Activated CD4-positive, alpha-beta T cell treated with anti-CD3 and anti-CD28 coated beads for 1 hour (primary cell): ENCODE results near the gene SCUBE2.

ENCODE experiments used
- DNase-seq: peaks from one replicate; pipeline ENCODE4 v3.0.0-alpha.2; 2020

Gene SCUBE2

DNA sequence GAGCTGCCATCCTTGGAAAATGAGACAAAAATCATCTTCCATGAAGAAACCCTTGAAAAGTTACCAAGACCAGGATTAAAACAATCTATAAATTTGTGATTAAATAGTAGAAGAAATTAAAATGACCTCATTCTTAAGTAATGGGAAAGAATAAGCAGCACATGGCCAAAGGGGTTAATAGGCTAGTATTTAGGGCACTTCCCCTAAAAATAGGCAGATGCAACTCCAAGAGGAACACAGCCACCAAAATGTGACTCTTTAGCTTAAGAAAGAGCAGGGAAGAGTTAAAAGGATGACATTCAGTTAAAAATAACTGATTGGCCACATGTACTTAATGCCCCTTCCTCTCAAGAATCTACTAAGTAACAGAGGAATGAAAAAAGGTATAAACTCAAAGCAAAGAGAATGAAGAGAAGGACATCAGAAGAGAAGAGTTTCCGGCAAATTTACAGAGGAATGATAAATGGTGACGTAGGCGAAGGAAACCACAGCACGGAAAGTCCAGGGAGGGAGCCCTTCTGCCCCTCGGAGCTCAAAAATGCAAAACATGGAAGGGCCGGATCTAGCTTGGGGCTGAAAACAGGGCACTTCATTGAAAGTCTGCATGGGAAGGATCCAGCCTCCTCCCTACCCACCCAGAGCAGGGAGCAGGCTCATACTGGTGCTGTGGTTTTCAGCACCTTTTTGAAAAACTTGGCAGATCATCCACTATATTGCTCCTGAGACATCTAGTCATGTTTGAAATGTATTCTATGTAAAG is 17.8 kb downstream of the SCUBE2 start:
- DNase-seq = no peak

DNA sequence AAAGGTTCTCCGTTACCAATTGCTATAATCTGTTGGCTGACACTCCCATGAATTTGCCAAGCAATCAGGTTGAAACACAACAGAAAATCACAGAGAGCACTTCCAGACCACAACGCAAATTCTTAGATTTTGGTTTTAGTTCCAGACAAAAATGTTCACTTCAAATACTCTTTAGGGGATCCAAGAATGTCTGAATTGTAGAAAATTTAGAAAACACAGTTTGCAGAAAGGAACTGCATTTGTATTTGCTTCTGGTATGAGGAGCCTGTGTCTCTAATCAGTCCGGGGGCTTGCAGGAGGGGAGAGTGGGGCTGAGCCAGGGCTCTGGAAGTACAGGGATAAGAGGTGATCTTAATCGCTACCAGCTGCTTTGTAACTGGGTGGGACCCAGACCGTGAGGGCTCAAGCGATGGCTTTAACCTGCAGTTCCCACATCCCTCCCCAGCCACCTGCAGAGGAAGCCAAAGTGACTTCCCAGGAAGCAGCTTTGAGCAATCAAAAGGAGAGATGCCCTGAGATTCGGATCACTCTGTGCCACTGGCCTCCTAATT is 18.7 kb downstream of the SCUBE2 start:
- no peak for DNase-seq

DNA sequence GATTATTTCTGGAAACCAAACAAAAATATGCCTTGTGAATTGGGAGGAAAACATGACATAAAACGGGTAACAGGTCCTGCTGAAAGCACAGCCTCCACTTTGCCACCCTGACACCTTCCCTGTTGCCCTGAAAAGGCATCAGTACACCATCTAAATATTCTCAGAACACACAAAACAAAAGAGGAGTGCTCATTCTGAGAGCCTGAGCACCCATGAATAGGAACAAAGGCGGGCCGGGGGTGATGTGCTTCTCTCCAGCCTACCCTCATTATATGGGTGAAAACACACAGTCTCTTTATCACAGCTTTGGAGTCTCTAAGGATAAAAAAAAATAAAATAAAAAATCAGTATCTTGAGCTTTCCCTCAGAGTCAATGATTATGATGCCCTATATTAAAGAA is 19.7 kb downstream of the SCUBE2 start:
- no peak for DNase-seq

DNA sequence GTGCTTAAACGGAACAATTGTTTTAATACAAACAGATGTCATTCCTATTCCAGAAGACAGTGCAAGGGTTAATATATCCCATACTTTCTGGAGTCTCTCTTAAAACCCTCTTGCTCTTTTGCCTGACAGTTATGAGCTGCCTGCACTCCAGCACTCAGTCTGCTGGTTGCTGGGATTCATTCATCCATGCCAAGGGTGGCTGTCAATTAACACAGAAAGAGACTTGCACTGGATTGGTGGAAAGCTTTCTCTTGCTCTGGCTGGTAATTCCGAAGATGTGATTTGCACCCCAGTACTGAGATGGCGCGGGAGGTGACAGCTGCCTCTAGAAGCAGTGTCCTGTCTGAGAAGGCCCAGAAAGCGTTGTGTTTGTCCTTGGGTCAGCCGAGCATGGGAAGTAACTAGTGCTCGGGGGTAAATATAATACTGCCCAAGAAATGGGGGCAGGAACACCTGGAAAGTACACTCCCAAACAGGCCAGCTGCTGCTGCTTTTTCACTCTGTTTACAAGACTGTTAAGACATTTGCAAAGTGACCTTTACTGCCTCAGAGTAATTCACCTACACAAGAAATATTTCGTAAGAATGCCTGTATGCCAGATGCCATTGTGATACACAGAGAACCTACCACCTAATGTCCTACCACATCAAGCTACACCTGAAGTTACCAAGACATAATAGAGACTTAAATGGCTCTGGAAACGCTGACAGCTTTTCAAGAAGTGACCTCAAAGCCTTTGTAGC is 20.5 kb downstream of the SCUBE2 start:
- no peak for DNase-seq

DNA sequence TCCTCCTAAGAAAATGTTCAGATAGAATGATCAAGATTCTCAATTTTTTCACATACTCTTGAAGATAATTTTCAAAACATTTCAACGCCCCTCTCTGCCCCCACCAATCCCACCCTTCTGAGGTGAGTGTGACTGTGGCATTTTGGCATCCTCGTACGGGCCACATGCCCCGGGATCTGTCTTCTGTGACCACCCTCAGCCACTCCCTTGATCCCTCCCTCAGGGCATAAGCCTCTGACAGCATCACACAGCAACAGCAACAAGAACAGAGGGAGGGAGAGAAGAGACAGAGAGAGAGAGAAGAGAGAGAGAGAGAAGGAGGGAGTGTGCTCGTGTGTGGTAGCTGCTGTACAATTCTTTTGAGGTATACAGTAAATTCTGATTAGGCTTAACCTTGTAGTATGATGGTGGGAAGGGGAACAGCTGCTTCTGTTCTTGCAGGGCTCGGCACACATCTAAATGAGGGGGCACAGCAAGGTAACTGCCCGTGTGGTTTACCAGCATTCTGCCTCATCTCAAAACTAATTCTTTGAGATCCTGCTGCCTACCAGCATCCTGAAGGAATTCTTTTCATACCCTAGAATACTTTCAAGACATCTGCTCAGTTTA is 21.4 kb downstream of the SCUBE2 start:
- no peak for DNase-seq

DNA sequence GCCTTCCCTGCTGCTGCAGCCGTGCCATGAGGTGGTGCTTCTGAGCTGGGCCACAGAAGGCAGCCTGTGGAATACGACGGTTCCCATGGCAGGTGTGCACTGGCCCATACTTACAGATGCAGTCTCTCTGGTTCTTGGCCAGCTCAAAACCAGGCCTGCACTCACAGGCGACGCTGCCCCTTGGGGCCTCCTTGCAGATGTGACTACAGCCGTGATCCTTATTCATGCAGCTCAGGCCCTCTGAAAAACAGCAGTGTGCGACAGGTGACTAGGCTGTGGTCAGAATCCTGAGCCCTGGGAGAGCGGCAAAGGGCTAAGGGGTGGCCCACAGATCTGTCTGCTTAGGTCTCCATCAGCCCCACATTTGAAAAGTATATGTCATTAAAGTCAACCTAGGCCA is 22.1 kb downstream of the SCUBE2 start:
- DNase-seq = no peak

DNA sequence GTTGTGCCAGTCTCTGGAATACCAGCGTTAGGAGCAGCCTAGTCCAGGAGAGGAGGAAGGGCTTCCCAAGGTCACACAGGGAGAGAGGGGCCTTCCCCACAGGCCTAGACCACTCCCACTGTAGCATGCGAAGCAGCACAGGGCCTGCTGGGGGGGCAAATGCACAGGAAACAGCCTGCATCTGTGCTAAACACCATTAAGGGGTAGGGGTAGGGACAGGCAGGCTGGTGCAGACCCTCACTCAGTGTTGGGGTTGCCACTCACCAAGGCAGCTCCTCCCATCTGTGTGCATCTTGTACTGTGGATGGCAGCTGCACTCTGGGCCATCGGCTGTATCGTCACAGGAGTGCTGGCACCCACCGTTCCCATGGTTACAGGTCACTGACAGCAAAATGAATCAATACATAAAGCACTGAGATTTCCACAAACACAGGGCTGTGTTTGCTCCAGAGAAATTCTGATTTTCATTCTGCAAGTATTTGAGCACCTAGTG is 24.9 kb downstream of the SCUBE2 start:
- DNase-seq = no peak

DNA sequence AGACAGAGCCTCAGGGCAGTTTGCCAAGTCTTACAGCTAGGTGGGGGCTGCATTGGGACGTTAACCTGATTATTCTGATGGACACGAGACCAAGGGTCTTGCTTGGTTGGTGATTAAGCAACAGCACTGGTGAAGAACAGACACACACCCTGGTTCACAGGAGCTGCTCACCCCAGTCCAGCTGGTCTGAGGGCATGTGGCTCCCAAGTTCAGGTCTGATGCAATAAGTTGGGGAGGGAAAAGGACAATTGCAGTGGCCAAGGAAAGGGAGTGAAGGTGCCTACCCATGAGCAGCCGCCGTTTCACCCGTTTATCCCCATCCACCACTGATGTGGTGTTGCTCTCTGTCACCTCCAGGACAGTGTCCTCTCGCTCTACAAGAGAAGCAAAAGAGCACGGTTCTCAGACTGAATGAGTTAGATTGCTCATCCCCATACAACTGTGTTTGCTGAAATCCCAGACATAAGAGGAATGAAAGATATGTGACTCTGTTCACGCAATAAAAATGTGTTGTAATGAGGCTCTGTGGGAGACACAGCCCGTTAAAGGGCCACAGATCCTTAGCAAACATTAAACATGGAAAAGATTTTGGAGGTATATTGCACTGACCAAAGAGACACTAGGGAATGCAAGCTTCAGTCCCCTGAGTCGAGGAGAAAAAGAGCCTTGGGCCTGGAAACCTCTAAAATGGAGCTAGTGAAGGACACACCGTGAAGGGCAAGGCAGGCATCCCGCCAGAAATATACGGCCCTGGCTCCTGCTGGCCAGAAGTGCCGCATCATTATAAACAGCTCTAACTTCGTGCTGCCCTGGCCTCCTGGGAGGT is 25.6 kb downstream of the SCUBE2 start:
- DNase-seq = no peak

DNA sequence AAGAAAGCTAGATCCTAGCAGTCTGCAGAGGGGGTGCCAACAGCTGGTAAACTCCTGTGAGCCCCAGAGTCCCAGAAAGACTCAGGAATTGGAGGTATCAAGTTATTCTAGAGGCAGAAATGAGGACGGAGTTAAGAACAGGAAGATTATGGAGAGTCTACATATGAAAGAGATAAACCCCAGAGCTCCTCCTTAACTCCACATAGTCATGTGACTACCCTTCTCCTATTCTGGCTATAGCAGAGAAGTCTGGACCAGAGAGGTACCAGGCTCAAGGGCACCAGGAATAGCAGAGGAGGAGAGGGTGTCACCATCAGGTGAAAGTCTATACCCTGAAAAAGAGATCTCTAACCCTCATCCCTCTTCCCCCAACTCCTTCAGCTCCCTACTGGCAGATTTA is 29.6 kb downstream of the SCUBE2 start:
- DNase-seq = no peak

DNA sequence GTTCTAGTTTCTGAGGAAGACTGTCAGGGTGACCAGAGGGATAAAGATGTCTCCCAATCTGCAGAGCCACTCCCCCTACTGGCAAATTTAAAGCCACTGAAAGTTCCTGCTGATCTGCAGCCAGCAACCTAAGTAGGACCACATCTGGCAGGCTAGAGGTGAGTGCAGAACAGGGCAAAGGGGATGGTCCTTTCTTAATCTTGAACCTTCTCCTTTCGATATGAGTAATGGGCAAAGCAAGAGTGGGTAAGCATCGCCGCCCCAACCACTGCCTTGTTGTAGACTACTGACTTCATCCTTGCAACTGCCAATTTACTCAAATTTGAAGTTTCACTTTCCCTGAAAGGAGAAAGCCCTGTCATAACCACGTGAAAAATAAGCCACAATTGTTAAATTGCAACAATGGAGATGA is 30.7 kb downstream of the SCUBE2 start:
- DNase-seq = no peak

DNA sequence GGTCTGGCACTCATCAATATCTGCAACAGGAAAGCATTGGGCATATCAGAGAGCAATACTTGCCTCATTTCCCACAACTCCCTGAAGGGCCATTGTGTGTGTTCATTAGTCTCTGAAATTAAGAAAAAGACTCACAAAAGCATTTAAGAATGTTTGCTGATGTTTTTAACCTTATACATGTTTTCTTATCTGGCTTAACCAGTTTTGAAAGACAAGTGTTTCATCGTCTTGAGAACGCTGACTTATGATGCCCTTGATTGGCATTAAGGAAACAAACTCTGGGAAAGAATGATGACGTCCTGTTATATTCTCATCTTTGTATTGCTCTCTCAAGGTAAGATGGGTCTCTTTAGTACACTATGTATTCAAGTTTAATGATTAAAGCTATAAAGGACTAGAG is 32.0 kb downstream of the SCUBE2 start:
- DNase-seq = no peak

DNA sequence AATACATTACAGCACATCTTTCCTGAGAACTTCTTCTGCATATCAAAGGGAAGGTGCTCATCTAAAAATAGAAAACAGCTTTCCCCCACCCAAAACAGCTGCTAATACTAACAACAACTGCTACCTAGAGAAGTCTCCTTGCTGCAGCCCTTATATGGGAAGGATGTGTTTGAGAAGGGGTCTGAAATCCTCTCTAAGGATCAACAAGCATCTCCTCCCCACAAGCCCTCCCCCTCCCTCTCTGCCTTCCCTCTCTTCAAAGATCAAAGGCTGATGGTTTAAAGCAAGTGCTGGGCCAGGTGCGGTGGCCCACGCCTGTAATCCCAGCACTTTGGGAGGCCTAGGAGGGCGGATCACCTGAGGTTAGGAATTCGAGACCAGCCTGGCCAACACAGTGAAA is 33.5 kb downstream of the SCUBE2 start:
- no peak for DNase-seq

DNA sequence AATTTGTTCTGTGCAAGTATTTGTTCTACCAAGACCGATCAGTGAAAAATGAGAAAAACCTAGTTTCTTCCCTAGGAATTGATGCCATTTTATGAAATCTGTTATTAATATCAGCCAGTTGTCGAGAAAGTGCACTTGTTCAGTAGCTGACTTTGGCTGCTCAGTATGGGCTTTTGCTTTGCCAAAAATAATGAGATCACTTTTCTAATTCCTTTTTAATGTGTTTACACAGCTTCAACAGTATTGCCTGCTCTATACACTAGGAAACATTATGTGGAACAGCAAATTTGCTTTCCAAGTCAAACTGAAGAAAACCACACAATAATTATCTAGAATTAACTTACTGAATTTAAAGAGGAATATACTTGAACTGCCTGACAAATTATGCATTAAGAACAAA is 34.4 kb downstream of the SCUBE2 start:
- DNase-seq = no peak

DNA sequence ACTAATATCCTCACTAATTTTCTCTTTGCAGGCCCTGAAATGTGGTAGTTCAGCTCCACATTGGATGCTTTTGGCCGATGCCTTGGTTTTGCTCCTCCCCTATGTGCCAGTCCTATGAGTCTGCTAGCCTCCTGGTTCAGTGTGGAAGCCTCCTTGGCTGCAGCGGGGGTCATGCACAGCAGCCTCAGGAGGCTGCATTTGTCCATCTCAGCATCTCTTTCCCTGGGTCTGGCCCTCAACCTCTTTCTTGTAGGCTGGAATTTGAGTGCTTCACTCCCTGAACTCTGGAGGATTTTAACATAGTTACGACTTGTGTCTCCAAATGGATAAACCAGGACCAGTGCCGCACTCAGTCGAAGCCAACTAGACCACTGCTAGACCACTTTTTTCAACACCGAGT is 34.9 kb downstream of the SCUBE2 start:
- no peak for DNase-seq

DNA sequence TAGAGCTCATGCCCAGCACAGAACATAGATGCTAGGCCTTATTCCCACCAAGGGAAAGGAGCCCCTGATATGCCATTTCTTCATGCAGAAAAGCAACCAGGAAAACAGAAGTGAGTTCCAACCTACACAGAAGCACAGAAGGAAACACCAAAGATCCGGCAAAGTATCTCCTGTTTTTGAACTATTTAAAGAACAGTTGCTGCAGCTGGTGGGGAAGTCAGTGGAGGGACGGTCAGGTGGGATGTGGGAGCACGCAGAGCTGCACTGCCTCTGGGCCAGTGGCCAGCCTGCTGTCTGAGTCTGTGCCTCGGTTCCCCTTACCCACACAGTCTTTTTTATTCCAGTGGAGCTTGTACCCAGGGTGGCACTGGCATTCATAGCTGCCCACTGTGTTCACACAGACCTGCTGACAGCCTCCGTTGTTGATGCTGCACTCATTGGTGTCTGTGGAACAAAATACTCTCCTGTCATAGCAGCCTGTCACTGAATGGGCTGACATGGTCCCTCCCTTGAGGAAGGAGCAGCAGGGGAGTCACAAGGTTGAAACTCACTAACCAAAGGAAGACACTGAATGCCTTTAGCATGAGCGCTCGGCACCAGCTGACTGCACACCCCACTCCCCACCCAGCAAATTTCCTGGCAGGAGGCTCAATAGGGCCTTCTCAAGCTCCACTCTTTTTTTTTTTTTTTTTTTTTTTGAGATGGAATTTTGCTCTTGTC is 37.9 kb downstream of the SCUBE2 start:
- no peak for DNase-seq

DNA sequence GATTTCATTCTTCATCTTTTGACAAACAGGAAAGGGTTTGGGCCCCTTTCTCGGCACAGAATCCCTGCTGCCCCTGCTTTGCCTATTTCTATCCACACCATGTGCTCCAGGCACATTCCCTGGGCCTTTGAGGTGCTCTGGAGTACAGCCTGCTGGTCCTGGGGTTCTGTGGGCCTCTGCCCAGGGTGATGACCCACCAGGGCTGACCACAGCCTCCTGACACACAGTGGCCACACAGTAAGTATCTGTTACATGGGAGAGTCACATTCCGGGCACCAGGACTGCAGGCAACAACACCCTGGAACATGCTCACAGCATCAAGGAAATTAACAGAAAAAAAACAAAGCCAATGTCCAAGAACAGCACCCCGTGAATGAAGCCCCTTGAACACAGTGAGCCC is 39.1 kb downstream of the SCUBE2 start:
- DNase-seq = no peak

DNA sequence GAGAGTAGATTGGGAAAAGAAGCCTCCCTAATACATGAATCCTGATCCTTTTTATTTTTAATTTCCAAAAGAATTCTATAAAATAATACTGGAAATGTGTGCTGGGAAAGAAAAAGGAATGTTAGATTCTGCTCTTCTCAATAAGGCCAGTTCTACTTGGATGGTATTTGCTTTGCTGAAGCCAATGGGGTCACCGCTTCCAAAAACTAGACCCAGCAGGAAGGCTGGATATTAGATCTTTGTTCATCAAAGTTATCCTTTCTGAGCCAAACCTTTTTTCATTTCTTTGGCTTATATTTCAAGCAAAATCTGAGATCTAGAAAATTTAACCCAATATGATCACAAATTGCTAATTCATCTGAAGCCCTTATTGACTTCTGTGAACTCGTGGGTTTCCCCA is 41.4 kb downstream of the SCUBE2 start:
- no peak for DNase-seq

DNA sequence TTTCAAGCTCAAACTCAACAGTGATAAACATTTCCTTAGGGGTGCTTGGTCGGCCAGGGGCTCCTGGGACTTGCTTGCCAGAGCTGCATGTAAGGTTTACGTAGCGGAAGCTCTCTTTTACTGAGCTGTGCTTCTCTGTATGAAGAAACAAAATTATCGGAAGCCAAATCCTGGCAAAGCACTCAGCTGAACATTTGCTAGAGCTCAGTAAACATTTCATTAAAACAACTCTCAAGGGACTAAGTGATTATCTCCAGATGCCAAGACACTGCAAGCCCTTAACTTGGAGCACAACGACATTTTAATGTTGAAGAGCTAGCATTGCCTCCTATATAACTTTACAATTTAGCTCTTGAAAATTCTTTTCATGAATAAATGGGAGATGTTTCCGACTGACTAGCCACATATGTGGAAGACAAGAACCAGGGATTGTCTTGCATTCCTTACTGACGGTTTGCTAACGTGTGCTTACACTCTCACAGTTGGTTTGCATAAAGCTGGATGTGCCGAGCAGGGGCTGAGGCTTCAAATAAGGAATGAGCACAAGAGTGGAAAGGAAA is 43.4 kb downstream of the SCUBE2 start:
- no peak for DNase-seq

DNA sequence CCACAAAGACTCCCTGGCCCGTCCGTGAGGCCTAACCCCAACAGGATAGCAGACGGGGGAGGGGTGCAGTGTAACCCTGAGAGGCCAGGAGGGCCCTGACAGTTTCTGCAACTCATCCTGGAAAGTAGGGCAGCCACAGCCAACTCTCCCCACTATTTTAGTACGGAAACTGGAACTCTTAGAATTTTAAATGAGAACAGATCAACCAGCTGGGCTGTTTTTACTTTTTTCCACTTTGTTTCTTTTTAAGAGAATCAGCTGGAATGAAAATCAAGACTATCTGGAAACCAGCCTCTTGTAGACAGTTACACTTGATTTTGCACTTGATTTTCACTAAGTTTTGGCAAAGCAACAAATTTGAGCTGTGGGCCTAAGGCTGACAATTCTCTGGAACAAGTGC is 44.9 kb downstream of the SCUBE2 start:
- no peak for DNase-seq

DNA sequence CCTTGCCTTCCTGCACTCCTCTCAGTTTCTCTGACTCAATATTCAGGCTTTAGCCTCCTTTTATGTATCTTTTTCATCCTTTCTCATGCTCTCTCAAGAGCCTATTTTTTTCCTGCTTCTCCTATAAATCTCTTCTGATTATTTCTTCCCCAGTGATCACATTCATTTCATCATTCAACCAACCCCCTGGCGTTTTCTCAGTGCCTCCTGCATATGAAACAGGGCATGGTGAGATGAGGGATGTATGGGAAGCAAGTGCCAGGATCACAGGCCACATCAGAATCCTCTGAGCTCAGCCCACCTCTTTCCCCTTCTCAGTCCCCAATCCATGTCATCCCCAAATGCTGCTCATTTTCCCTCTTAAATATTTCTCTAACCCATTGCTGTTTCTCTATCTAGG is 48.9 kb downstream of the SCUBE2 start:
- DNase-seq = no peak

DNA sequence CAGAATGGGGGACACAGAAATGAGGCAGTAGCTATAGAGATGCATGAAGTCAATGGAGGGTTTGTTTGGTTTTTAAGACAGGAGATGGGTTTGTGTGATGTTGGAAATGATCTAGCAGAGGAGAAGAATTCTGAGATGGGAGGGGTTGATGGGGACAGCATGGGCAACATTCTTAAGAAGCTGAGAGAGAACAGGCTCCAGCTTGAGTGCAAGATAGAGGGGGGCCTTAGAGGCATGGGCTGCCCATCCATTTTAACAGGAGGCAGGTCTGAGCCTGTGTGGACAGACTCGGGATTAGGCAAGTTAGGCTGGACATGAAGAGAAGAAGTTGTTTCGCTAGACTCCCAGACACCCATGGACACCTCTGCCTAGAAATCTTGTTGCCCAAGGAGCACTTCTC is 49.7 kb downstream of the SCUBE2 start:
- no peak for DNase-seq

DNA sequence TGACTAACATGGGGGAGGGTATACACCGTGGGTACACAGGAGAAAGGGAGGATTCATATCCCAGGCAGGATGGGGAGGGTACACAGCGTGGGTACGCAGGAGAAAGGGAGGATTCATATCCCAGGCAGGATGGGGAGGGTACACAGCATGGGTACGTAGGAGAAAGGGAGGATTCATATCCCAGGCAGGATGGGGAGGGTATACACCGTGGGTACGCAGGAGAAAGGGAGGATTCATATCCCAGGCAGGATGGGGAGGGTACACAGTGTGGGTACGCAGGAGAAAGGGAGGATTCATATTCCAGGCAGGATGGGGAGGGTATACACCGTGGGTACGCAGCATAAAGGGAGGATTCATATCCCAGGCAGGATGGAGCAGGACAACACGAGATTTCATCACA is 51.0 kb downstream of the SCUBE2 start:
- DNase-seq = no peak
